K562 (cell line): ENCODE results near the gene STUM. TPM values are rescaled to one million over a fixed set of nuclear protein-coding genes. Genes with fewer than 3 reads are reported as not detected.
A peak's percentile ranks its signal among the peaks of the same experiment; 100 is the strongest.

Experiments
- ATAC-seq: fragments of 200-7000 bp; cut with Tn5 transposase; 3 replicates; pipeline ENCODE4 v1.9.1; 2020; ENCODE audit warnings: moderate library complexity
- BruUV-seq: library from RNA; stranded (reverse); fragments of 400-500 nt; replicated peaks from 2 replicates; lab custom pipeline; 2021; lab: Mats Ljungman, UMichigan
- CTCF ChIA-PET: fragments of 300-600 bp; formaldehyde crosslinking; extraction: SDS; loops from one replicate; lab custom pipeline; 2021; ENCODE audit warnings: low intra/inter-chr PET ratio; lab: Yijun Ruan, JAX
- POLR2A ChIA-PET: fragments of 300-600, 350-650 bp; sonication (Branson Sonifier 250); formaldehyde crosslinking; extraction: SDS; loops from one replicate; lab custom pipeline; 2021; ENCODE audit warnings: antibody characterized with exemption, inconsistent platforms; lab: Yijun Ruan, JAX
- DNase-seq, 4 experiments: peaks; one replicate each; pipeline versions ENCODE4 v3.0.0 to v3.0.0-alpha.2; 2011 to 2018; ENCODE audit warnings: low spot score in 3 of 4, mixed read lengths in 3 of 4; ENCODE audit errors: extremely low read depth in 1 of 4
- FAIRE-seq: peaks from 2 replicates; lab custom pipeline; 2011; peaks lifted over from hg19 to GRCh38; lab: Jason Lieb, UNC
- H2AFZ ChIP-seq: 2 replicates; pipeline ENCODE4 v1.6.0; 2011; ENCODE audit warnings: low read depth, low read length, control low read depth, inconsistent platforms
- H3K27ac ChIP-seq: fragments of 200-600 bp; 3 replicates; pipeline ENCODE4 v1.8.0; 2011; ENCODE audit warnings: low read depth, mild to moderate bottlenecking, control low read depth, inconsistent platforms, low read length, moderate library complexity, mixed read lengths; ENCODE audit errors: extremely low read depth
- H3K27me3 ChIP-seq, 2 experiments: fragments of 300-600 bp in 1 of 2; 2 replicates in 1 of 2; 3 replicates in 1 of 2; pipeline versions ENCODE4 v1.6.0 to v1.8.0; 2011; ENCODE audit warnings: inconsistent platforms in 2 of 2, low read length in 2 of 2, mild to moderate bottlenecking in 1 of 2, mixed read lengths in 1 of 2, moderate library complexity in 1 of 2; ENCODE audit not compliant: control insufficient read depth in 2 of 2, insufficient read depth in 2 of 2
- H3K36me3 ChIP-seq: fragments of 300-600 bp; 3 replicates; pipeline ENCODE4 v1.8.0; 2011; ENCODE audit warnings: mild to moderate bottlenecking, low read length, inconsistent platforms; ENCODE audit not compliant: control insufficient read depth, insufficient read depth
- H3K4me1 ChIP-seq, 2 experiments: fragments of 200-600 bp in 1 of 2; replicated peaks in 1 of 2; 2 replicates in 1 of 2; 3 replicates in 1 of 2; pipeline versions ENCODE4 v1.5.1 to v1.8.0; 2011; ENCODE audit warnings: inconsistent platforms in 2 of 2, low read length in 2 of 2, mild to moderate bottlenecking in 1 of 2, mixed read lengths in 1 of 2, moderate library complexity in 1 of 2; ENCODE audit not compliant: control insufficient read depth in 2 of 2, insufficient read depth in 2 of 2
- H3K4me2 ChIP-seq: 2 replicates; pipeline ENCODE4 v1.6.1; 2011; ENCODE audit warnings: low read length, control low read depth, inconsistent platforms, mixed read lengths; ENCODE audit not compliant: insufficient read depth
- H3K4me3 ChIP-seq: fragments of 200-600 bp; sonication (generic), shearing (Covaris generic); 2 replicates; pipeline ENCODE4 v1.5.1; 2016; ENCODE audit warnings: control low read depth, inconsistent platforms
- H3K79me2 ChIP-seq: fragments of 200-600 bp; 3 replicates; pipeline ENCODE4 v1.8.0; 2011; ENCODE audit warnings: low read length, inconsistent platforms; ENCODE audit not compliant: control insufficient read depth, insufficient read depth
- H3K9ac ChIP-seq, 2 experiments: 2 replicates each; pipeline versions ENCODE4 v1.6.0 to v1.6.1; 2011; ENCODE audit warnings: low read depth in 2 of 2, low read length in 2 of 2, control low read depth in 1 of 2, inconsistent platforms in 1 of 2, mild to moderate bottlenecking in 1 of 2, mixed read lengths in 1 of 2; ENCODE audit not compliant: insufficient read depth in 1 of 2
- H3K9me1 ChIP-seq: one replicate; pipeline ENCODE4 v1.6.0; 2011; ENCODE audit warnings: inconsistent platforms, mild to moderate bottlenecking, low read length, moderate library complexity; ENCODE audit not compliant: control insufficient read depth, insufficient read depth
- H3K9me3 ChIP-seq: replicated peaks from 2 replicates; pipeline ENCODE4 v1.5.1; 2011; ENCODE audit warnings: low read depth, low read length, inconsistent platforms; ENCODE audit not compliant: control insufficient read depth, insufficient read depth
- H4K20me1 ChIP-seq: replicated peaks from 2 replicates; pipeline ENCODE4 v1.6.1; 2011; ENCODE audit warnings: low read length, inconsistent platforms, mixed read lengths; ENCODE audit not compliant: control insufficient read depth, insufficient read depth
- C11orf30 ChIP-seq: fragments of 450-650 bp; IDR thresholded peaks from 2 replicates; pipeline ENCODE4 v1.6.1; 2016; ENCODE audit warnings: low read depth, mild to moderate bottlenecking
- EHMT2 ChIP-seq: fragments of 450-650 bp; IDR thresholded peaks from 2 replicates; pipeline ENCODE4 v1.6.1; 2018; ENCODE audit warnings: antibody characterized with exemption
- FOXJ2 ChIP-seq: fragments of 200-800 bp; sonication (Bioruptor generic); IDR thresholded peaks from 2 replicates; pipeline ENCODE4 v1.6.1; 2016; ENCODE audit warnings: missing genetic modification characterization, missing compliant biosample characterization
- NFIC ChIP-seq: fragments of 450-650 bp; IDR thresholded peaks from 2 replicates; pipeline ENCODE4 v1.6.1; 2017; ENCODE audit warnings: mild to moderate bottlenecking, inconsistent platforms
- NFIX ChIP-seq: fragments of 250-450 bp; sonication (Bioruptor Pico); IDR thresholded peaks from 2 replicates; pipeline ENCODE4 v1.4.0; 2020; ENCODE audit warnings: low read depth, mild to moderate bottlenecking, moderate library complexity
- SP1 ChIP-seq: sonication (generic); formaldehyde crosslinking; IDR thresholded peaks from 2 replicates; pipeline ENCODE4 v1.8.1; 2022; ENCODE audit warnings: mild to moderate bottlenecking, missing genetic modification reagents
- ZNF699 ChIP-seq: fragments of 250-450 bp; sonication (Bioruptor Pico); IDR thresholded peaks from 2 replicates; pipeline ENCODE4 v1.8.0; 2021; ENCODE audit warnings: mild to moderate bottlenecking, moderate library complexity; ENCODE audit not compliant: insufficient replicate concordance
- WGBS: fragments of 100-300 bp; shearing (Covaris generic); methylation state at CpG from one replicate; pipeline ENCODE4 v1.1.6; 2016; ENCODE audit warnings: low coverage, mixed read lengths; ENCODE audit not compliant: insufficient coverage; ENCODE audit errors: missing lambda C conversion rate; 5-methylcytosine and 5-hydroxymethylcytosine counted together
- in situ Hi-C: fragments of 300-500 bp; cut with MboI; formaldehyde crosslinking; loops from 4 replicates; pipeline ENCODE4 v1.15.0; 2018; ENCODE audit warnings: inconsistent platforms, mixed read lengths
- intact Hi-C: fragments of 100-400 bp; cut with micrococcal nuclease; formaldehyde crosslinking; loops from 2 replicates; pipeline ENCODE4 v1.14.2; 2022
- polyA plus RNA-seq, 8 experiments: library from polyadenylated mRNA; depleted of rRNA in 4 of 8; stranded (reverse) in 5 of 8; unstranded in 3 of 8; fragments of >200 nt; fragmentation: Nextera tagmentation in 2 of 8; fragmentation: Illumina TruSeq in 1 of 8; extraction: Ambion mirVana in 2 of 8; extraction: Trizol in 1 of 8; gene quantifications; 2 replicates each; pipeline versions ENCODE4 v1.2.1 to v1.2.3, GENCODE V29; 2011 to 2014; ENCODE audit warnings: inconsistent platforms in 1 of 8, missing spikeins in 1 of 8
- total RNA-seq, 7 experiments: library from RNA; depleted of rRNA in 6 of 7; stranded (reverse); fragments of >200 nt in 6 of 7; fragmentation: Illumina TruSeq in 2 of 7; extraction: Trizol in 2 of 7; gene quantifications; 2 replicates each; pipeline versions ENCODE4 v1.2.1 to v1.2.3, GENCODE V29; 2011 to 2021; ENCODE audit warnings: low replicate concordance in 1 of 7
- TF ChIP-seq, protein P1 (sequence below): sonication (generic); formaldehyde crosslinking; IDR thresholded peaks from 2 replicates; pipeline ENCODE4 v1.5.0; 2020; ENCODE audit warnings: missing genetic modification reagents

Gene STUM
- total and polyA plus RNA-seq, 9 of the 15 experiments (the other 6 are each of a cell fraction or from before 2014, with no cell fraction given), result not detected

DNA sequence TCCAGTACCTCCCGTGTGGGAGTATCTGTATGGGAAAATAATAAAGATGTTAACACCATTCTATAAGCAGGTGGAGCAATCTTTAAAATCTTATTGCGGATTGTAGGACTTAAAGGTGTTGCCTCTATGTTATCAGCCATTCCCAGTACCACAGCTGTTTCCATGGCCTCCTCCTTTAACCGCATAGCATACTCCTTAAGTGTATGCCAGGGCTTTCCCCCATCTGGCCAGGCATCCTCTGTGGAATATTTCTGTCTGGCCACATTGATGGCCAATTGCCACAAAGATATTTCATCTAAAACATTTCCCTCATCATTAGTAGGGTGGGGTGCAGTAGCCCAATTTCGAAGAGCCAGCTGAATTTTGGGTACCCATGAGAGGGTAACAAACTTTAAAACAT lies 7.3 kb upstream of the STUM start:
- no peak overlapping the region for H2AFZ ChIP-seq
- CTCF ChIA-PET, result no interaction called here

DNA sequence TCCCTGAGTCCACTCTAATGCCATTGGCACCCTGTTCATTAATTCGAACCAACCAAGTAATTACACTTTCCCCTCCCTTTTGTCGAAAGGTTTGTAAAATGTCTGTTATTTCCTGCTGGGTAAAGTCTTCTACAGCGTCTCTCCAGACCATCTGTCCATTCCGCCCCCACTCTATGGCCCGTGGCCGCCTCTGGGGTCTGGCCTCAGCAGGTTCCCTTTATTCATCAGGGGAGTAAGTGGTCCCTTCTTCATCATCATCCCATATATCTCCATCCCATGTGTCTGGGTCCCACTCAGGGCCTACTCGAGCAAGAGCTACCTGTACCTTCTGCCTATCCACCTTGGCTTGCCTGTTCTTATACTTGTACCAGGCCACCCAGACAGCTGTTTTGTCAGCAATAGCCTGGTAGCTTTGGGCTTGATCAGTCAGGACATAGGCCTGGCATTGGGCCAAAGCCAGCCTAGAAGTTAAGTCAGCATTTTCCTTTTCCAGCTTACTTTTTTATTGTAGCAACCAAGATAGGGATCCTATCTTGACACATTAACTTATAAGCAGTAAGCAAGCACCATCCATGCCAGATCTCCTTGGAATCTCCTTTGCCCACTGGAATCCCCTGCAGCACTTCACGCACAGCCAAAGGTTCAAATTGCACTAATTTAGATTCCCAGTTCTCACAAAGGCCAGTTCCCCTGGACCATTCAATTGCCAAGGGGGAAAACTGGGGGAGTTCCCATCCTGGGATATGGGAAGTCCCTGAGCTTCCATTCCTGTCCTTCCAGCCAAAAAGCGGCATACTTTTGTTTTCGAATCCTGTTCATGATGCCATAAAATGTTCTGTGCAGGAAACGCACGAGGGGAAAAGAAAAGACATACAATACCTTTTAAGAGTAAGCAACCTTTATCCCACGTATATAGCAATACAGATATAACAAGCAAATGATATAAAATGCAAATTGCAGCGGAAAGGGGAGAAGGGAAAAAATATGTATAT lies 6.6 kb upstream of the STUM start:
- ChIA-PET POLR2A (interaction anchor here (0.6 kb wide), 1 partner anchor 215 kb away, joined by 3 read pairs; no protein-coding TSS in a partner anchor), CTCF (no interaction called here)
- no peaks in the 10 kb centered on the region for H3K4me1 ChIP-seq
- no peaks in the 10 kb centered on the region for H3K9me3 ChIP-seq
- intact Hi-C loops, result no loop called here
- H3K9me1 ChIP-seq, result no peaks in the 10 kb centered on the region
- in situ Hi-C loops, result no loop called here
- H3K27ac ChIP-seq, result no peak overlapping the region
- TF ChIP-seq SP1 (CRISPR knock-in tag), result no peak
- TF ChIP-seq NFIX (CRISPR knock-in tag), result peak; percentile 51
- peak; percentile 12; the same call in 1 of the 2 replicates for TF ChIP-seq C11orf30
- no peak for TF ChIP-seq ZNF699 (CRISPR knock-in tag)
- TF ChIP-seq, protein P1, sequence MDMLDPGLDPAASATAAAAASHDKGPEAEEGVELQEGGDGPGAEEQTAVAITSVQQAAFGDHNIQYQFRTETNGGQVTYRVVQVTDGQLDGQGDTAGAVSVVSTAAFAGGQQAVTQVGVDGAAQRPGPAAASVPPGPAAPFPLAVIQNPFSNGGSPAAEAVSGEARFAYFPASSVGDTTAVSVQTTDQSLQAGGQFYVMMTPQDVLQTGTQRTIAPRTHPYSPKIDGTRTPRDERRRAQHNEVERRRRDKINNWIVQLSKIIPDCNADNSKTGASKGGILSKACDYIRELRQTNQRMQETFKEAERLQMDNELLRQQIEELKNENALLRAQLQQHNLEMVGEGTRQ, result no peak
- peak; percentile 83 for TF ChIP-seq NFIC
- ATAC-seq, result no peak
- no peak overlapping the region for H2AFZ ChIP-seq
- H3K79me2 ChIP-seq, result no peaks in the 10 kb centered on the region
- no peak overlapping the region for H3K4me2 ChIP-seq
- no TSS peak for BruUV-seq
- no peak for DNase-seq
- peaks cover 46 to 63% of the 10 kb centered on the region in 2 experiments for H3K27me3 ChIP-seq
- H3K4me3 ChIP-seq, result no peak overlapping the region
- no peak overlapping the region for H3K9ac ChIP-seq
- 2% methylated on average over 14 of the region's 14 CpGs for WGBS
- H4K20me1 ChIP-seq, result no peaks in the 10 kb centered on the region
- H3K36me3 ChIP-seq, result no peaks in the 10 kb centered on the region
- FAIRE-seq, result no peak

More for the DNA sequence above, 7.3 kb upstream of the STUM start:
- Histone ChIP-seq H3K4me2 (no peak overlapping the region), H3K4me3 (no peak overlapping the region), H4K20me1 (no peaks in the 10 kb centered on the region), H3K79me2 (no peaks in the 10 kb centered on the region), H3K36me3 (no peaks in the 10 kb centered on the region), H3K27me3 (peaks cover 51 to 68% of the 10 kb centered on the region in 2 experiments), H3K9me1 (no peaks in the 10 kb centered on the region), H3K4me1 (no peaks in the 10 kb centered on the region), H3K27ac (no peak overlapping the region), H3K9me3 (no peaks in the 10 kb centered on the region), H3K9ac (no peak overlapping the region)
- 2% methylated on average over 4 of the region's 4 CpGs for WGBS
- POLR2A ChIA-PET, result interaction anchor here (0.6 kb wide), 1 partner anchor 216 kb away, joined by 3 read pairs; no protein-coding TSS in a partner anchor
- no TSS peak for BruUV-seq
- no peak for ATAC-seq
- FAIRE-seq, result no peak
- in situ Hi-C loops (no loop called here), intact Hi-C loops (no loop called here)
- TF ChIP-seq EHMT2 (no peak), FOXJ2 (tag) (no peak)
- DNase-seq, result no peak
